HepG2 (cell line): Measurements from ENCODE around the gene BBOX1. TPM values are rescaled to one million over a fixed set of nuclear protein-coding genes. Genes with fewer than 3 reads are reported as not detected.
"Not testable (repeated sequence)": the region's sequence is repeated elsewhere in the genome, so short reads cannot be mapped to it uniquely, and the experiment has no call there.

ENCODE experiments used
- ATAC-seq: fragments of 200-7000 bp; cut with Tn5 transposase; 3 replicates; pipeline ENCODE4 v1.9.1; 2020; ENCODE audit warnings: mild to moderate bottlenecking, moderate library complexity
- BruUV-seq: library from RNA; stranded (reverse); fragments of 400-500 nt; replicated peaks from 2 replicates; lab custom pipeline; 2021; lab: Mats Ljungman, UMichigan
- CTCF ChIA-PET: fragments of 300-600 bp; formaldehyde crosslinking; extraction: SDS; loops from one replicate; lab custom pipeline; 2021; ENCODE audit warnings: low total read pairs, inconsistent platforms, low intra/inter-chr PET ratio; lab: Yijun Ruan, JAX
- POLR2A ChIA-PET: fragments of 350-600 bp; sonication (Branson Sonifier 250); formaldehyde crosslinking; loops from one replicate; lab custom pipeline; 2020; ENCODE audit warnings: antibody characterized with exemption, inconsistent platforms; lab: Yijun Ruan, JAX
- DNase-seq: peaks from one replicate; pipeline ENCODE4 v3.0.0-alpha.2; 2015; ENCODE audit warnings: low spot score
- FAIRE-seq: peaks from 3 replicates; lab custom pipeline; 2011; peaks lifted over from hg19 to GRCh38; lab: Jason Lieb, UNC
- H2AFZ ChIP-seq: one replicate; pipeline ENCODE4 v1.6.1; 2011; ENCODE audit warnings: low read length, inconsistent platforms
- H3K27ac ChIP-seq: fragments of 300-600 bp; 3 replicates; pipeline ENCODE4 v1.8.0; 2011; ENCODE audit warnings: mixed run types, mild to moderate bottlenecking, mixed read lengths, low read length, inconsistent platforms; ENCODE audit not compliant: insufficient read depth; ENCODE audit errors: extremely low read length
- H3K27me3 ChIP-seq, 2 experiments: fragments of 200-600 bp in 1 of 2; 2 replicates in 1 of 2; 3 replicates in 1 of 2; pipeline versions ENCODE4 v1.6.0 to v1.8.0; 2011; ENCODE audit warnings: low read length in 2 of 2, mild to moderate bottlenecking in 2 of 2, moderate library complexity in 2 of 2, inconsistent platforms in 1 of 2; ENCODE audit not compliant: insufficient read depth in 2 of 2, control insufficient read depth in 1 of 2
- H3K36me3 ChIP-seq, 2 experiments: fragments of 200-600 bp in 1 of 2; replicated peaks in 1 of 2; 2 replicates in 1 of 2; 3 replicates in 1 of 2; pipeline versions ENCODE4 v1.5.1 to v1.8.0; 2011; ENCODE audit warnings: low read length in 2 of 2, inconsistent platforms in 1 of 2; ENCODE audit not compliant: insufficient read depth in 2 of 2, control insufficient read depth in 1 of 2
- H3K4me1 ChIP-seq: 2 replicates; pipeline ENCODE4 v1.5.1; 2012; ENCODE audit warnings: low read length, inconsistent platforms; ENCODE audit not compliant: insufficient read depth
- H3K4me2 ChIP-seq: 2 replicates; pipeline ENCODE4 v1.6.0; 2011; ENCODE audit warnings: low read depth, low read length, inconsistent platforms
- H3K4me3 ChIP-seq, 3 experiments: fragments of 200-600 bp in 1 of 3; sonication (generic), shearing (Covaris generic) in 1 of 3; replicated peaks in 1 of 3; 2 replicates each; pipeline ENCODE4 v1.5.1; 2011 to 2016; ENCODE audit warnings: low read length in 3 of 3, inconsistent platforms in 2 of 3, low read depth in 2 of 3, mild to moderate bottlenecking in 2 of 3, control low read depth in 1 of 3, mixed read lengths in 1 of 3; ENCODE audit not compliant: insufficient read depth in 1 of 3
- H3K79me2 ChIP-seq: one replicate; pipeline ENCODE4 v1.6.1; 2011; ENCODE audit warnings: low read length, inconsistent platforms; ENCODE audit not compliant: insufficient read depth
- H3K9ac ChIP-seq: 2 replicates; pipeline ENCODE4 v1.6.0; 2011; ENCODE audit warnings: mild to moderate bottlenecking, low read depth, low read length, inconsistent platforms; ENCODE audit not compliant: insufficient read depth
- H3K9me3 ChIP-seq: 2 replicates; pipeline ENCODE4 v1.5.1; 2012; ENCODE audit warnings: mild to moderate bottlenecking, low read length
- H4K20me1 ChIP-seq: 2 replicates; pipeline ENCODE4 v1.6.0; 2011; ENCODE audit warnings: inconsistent platforms, mild to moderate bottlenecking, low read length, moderate library complexity; ENCODE audit not compliant: insufficient read depth
- CEBPB ChIP-seq: IDR thresholded peaks from 2 replicates; pipeline ENCODE4 v1.6.1; 2011; ENCODE audit warnings: low read depth, low read length, improper control_type of control experiment, borderline replicate concordance
- E2F2 ChIP-seq: sonication (generic); formaldehyde crosslinking; IDR thresholded peaks from 2 replicates; pipeline ENCODE4 v1.4.0; 2020; ENCODE audit warnings: missing genetic modification reagents, borderline replicate concordance
- PCBP1 ChIP-seq: fragments of 200-400 bp; formaldehyde crosslinking; IDR thresholded peaks from 2 replicates; pipeline ENCODE4 v1.6.1; 2017; ENCODE audit warnings: mild to moderate bottlenecking, low read depth, low read length, borderline replicate concordance
- POLR2G ChIP-seq: fragments of 200-400 bp; formaldehyde crosslinking; IDR thresholded peaks from 2 replicates; pipeline ENCODE4 v1.6.1; 2018; ENCODE audit warnings: mild to moderate bottlenecking, low read depth, low read length, moderate library complexity
- TAF1 ChIP-seq: sonication (generic); formaldehyde crosslinking; IDR thresholded peaks from 2 replicates; pipeline ENCODE4 v1.4.0; 2020; ENCODE audit warnings: missing genetic modification reagents
- ZBTB3 ChIP-seq: sonication (generic); formaldehyde crosslinking; IDR thresholded peaks from 2 replicates; pipeline ENCODE4 v1.4.0; 2020; ENCODE audit warnings: low read depth, mild to moderate bottlenecking, moderate library complexity, missing genetic modification reagents, borderline replicate concordance
- ZBTB34 ChIP-seq: sonication (generic); formaldehyde crosslinking; IDR thresholded peaks from 2 replicates; pipeline ENCODE4 v1.8.0; 2022; ENCODE audit warnings: mild to moderate bottlenecking, missing genetic modification reagents
- ZC3H13 ChIP-seq: sonication (generic); formaldehyde crosslinking; IDR thresholded peaks from 2 replicates; pipeline ENCODE4 v1.8.1; 2023; ENCODE audit warnings: mild to moderate bottlenecking, missing genetic modification reagents, moderate library complexity
- ZFP82 ChIP-seq: sonication (generic); formaldehyde crosslinking; IDR thresholded peaks from 2 replicates; pipeline ENCODE4 v1.5.1; 2020; ENCODE audit warnings: mild to moderate bottlenecking, missing genetic modification reagents, borderline replicate concordance
- ZMYM3 ChIP-seq: sonication (generic); formaldehyde crosslinking; IDR thresholded peaks from 2 replicates; pipeline ENCODE4 v1.5.1; 2020; ENCODE audit warnings: mild to moderate bottlenecking, missing genetic modification reagents
- ZNF235 ChIP-seq: sonication (generic); formaldehyde crosslinking; IDR thresholded peaks from 2 replicates; pipeline ENCODE4 v1.8.1; 2023; ENCODE audit warnings: mild to moderate bottlenecking, missing genetic modification reagents, borderline replicate concordance
- ZNF552 ChIP-seq: sonication (generic); formaldehyde crosslinking; IDR thresholded peaks from 2 replicates; pipeline ENCODE4 v1.9.0; 2022; ENCODE audit warnings: missing genetic modification reagents, mild to moderate bottlenecking, borderline replicate concordance
- ZNF569 ChIP-seq: sonication (generic); formaldehyde crosslinking; IDR thresholded peaks from 2 replicates; pipeline ENCODE4 v1.5.0; 2020; ENCODE audit warnings: mild to moderate bottlenecking, missing genetic modification reagents, moderate library complexity, borderline replicate concordance
- WGBS: methylation state at CpG from one replicate; pipeline ENCODE4 v1.1.6; 2017; ENCODE audit warnings: low lambda C conversion rate; 5-methylcytosine and 5-hydroxymethylcytosine counted together
- in situ Hi-C: cut with HindIII; loops from 2 replicates; pipeline ENCODE4 v1.10.0; 2017; ENCODE audit warnings: low pct_unique_long_range_greater_than_20kb; ENCODE audit not compliant: extremely low pct_ligation_motif_present
- intact Hi-C: fragments of 100-400 bp; cut with micrococcal nuclease; formaldehyde crosslinking; loops from one replicate; pipeline ENCODE4 v1.10.0; 2022; ENCODE audit not compliant: unreplicated experiment
- polyA plus RNA-seq, 8 experiments: library from polyadenylated mRNA; depleted of rRNA in 3 of 8; stranded (reverse) in 7 of 8; unstranded in 1 of 8; fragments of >200 nt; fragmentation: Illumina TruSeq in 4 of 8; extraction: Trizol in 4 of 8; gene quantifications; 2 replicates each; pipeline versions ENCODE4 v1.2.1 to v1.2.3, GENCODE V29; 2011 to 2016; ENCODE audit warnings: low read depth in 4 of 8, missing spikeins in 1 of 8, mixed read lengths in 1 of 8; ENCODE audit not compliant: insufficient read depth in 1 of 8
- total RNA-seq, 5 experiments: library from RNA; depleted of rRNA; stranded (reverse); fragments of >200 nt; fragmentation: Illumina TruSeq; extraction: Trizol; gene quantifications; 2 replicates each; pipeline ENCODE4 v1.2.3, GENCODE V29; 2016; ENCODE audit warnings: low read depth in 1 of 5

BBOX1 gene
- total and polyA plus RNA-seq, 2 of the 13 experiments (the other 11 are each of a cell fraction or from before 2014, with no cell fraction given): not detected

- intact Hi-C loops (no loop called here), in situ Hi-C loops (no loop called here)
- Histone ChIP-seq H2AFZ (no peak overlapping the region), H4K20me1 (no peaks in the 10 kb centered on the region), H3K9ac (no peak overlapping the region), H3K27me3 (peaks cover 0 to 11% of the 10 kb centered on the region in 2 experiments; a peak in 2 of 5 replicates), H3K27ac (no peak overlapping the region), H3K4me3 (no peak overlapping the region), H3K9me3 (no peaks in the 10 kb centered on the region), H3K4me1 (no peaks in the 10 kb centered on the region), H3K79me2 (no peaks in the 10 kb centered on the region), H3K4me2 (no peak overlapping the region), H3K36me3 (no peaks in the 10 kb centered on the region)
- no peak for ATAC-seq
- ChIA-PET POLR2A (no interaction called here), CTCF (no interaction called here)
- BruUV-seq: no TSS peak
- 0% methylated on average over 2 of the region's 2 CpGs for WGBS
- FAIRE-seq: no peak
- DNase-seq: no peak
- no peak for TF ChIP-seq ZNF569 (CRISPR knock-in tag)
- TF ChIP-seq POLR2G: no peak
- no peak for TF ChIP-seq ZFP82 (CRISPR knock-in tag)
- no peak for TF ChIP-seq PCBP1
- no peak for TF ChIP-seq ZNF235 (CRISPR knock-in tag)
- no peak for TF ChIP-seq TAF1 (CRISPR knock-in tag)
- TF ChIP-seq ZC3H13 (CRISPR knock-in tag): no peak
- TF ChIP-seq ZBTB34 (CRISPR knock-in tag): no peak
- TF ChIP-seq E2F2 (CRISPR knock-in tag): no peak
- no peak for TF ChIP-seq ZBTB3 (CRISPR knock-in tag)
- no peak for TF ChIP-seq CEBPB
- TF ChIP-seq ZNF552 (CRISPR knock-in tag): no peak
- no peak for TF ChIP-seq ZMYM3
These were observed 43.2 kb upstream of the BBOX1 start for GRCh38 chr11:26997378-26997777.

- H3K9ac ChIP-seq, intact Hi-C loops, H3K4me1 ChIP-seq, DNase-seq, CTCF ChIA-PET, ATAC-seq, H4K20me1 ChIP-seq, H3K4me3 ChIP-seq, H3K27me3 ChIP-seq, H2AFZ ChIP-seq, H3K27ac ChIP-seq, H3K36me3 ChIP-seq, in situ Hi-C loops, FAIRE-seq, H3K79me2 ChIP-seq, H3K9me3 ChIP-seq, POLR2A ChIA-PET, H3K4me2 ChIP-seq, BruUV-seq: not testable (repeated sequence)
- WGBS: 8% methylated on average over 4 of the region's 4 CpGs
These were observed 39.4 kb upstream of the BBOX1 start for GRCh38 chr11:27001136-27001730.
